Measurements from ENCODE around the gene ALOX5AP.

The ALOX5AP gene

GRCh38 chr13:30762643-30763042 is 27.3 kb downstream of the ALOX5AP start:
- DNase-seq, result no peak

DNA sequence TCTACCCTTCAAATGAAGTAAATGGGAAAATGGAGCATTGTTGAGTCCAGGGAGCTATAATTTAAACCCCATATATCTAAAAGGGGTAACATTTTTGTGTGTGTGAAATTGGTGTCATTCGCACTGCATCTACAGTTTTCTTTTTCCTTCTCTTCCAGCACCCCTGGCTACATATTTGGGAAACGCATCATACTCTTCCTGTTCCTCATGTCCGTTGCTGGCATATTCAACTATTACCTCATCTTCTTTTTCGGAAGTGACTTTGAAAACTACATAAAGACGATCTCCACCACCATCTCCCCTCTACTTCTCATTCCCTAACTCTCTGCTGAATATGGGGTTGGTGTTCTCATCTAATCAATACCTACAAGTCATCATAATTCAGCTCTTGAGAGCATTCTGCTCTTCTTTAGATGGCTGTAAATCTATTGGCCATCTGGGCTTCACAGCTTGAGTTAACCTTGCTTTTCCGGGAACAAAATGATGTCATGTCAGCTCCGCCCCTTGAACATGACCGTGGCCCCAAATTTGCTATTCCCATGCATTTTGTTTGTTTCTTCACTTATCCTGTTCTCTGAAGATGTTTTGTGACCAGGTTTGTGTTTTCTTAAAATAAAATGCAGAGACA is 28.6 kb downstream of the ALOX5AP start:
- DNase-seq, result no peak

DNA sequence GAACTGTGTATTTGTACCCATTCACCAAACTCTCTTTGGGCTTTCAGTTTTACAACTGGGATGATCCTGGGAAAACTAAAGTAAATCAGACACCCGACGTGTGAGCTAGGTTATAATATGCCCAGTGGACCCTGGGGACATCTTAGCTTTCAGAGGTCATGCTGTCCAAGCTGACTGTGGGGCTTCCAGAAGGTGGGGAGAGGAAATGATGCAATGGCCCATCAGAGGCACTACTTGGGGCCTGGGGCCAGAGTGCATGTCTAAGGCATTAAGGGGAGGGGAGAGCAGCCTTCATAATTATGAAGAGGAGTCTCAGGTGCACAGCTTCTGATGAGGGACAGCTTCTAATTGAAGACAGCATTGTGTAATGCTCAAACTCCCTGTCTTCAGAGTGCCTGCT is 30.9 kb downstream of the ALOX5AP start:
- no peak for DNase-seq

- no peak for DNase-seq
Measured at GRCh38 chr13:30770929-30771328, 35.6 kb downstream of the ALOX5AP start.

DNA sequence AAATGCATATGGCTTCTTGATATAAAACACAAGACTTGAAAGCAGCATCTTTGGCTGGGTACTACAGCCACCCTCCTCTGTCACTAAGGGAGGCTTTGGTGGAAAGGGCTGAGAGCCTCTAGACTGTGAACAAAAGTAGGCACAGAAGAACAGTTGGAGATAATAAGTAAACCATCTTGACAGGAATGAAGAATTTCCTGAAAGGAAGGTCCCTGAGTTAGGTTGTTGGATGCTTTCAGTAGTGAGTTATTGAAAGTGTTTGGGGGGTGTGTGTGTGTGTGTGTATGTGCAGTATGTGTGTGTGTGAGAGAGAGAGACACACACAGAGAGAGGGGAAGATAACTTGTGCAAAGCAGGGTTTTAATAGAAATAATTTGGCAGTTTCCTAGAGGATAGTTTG is 38.2 kb downstream of the ALOX5AP start:
- no peak for DNase-seq

DNA sequence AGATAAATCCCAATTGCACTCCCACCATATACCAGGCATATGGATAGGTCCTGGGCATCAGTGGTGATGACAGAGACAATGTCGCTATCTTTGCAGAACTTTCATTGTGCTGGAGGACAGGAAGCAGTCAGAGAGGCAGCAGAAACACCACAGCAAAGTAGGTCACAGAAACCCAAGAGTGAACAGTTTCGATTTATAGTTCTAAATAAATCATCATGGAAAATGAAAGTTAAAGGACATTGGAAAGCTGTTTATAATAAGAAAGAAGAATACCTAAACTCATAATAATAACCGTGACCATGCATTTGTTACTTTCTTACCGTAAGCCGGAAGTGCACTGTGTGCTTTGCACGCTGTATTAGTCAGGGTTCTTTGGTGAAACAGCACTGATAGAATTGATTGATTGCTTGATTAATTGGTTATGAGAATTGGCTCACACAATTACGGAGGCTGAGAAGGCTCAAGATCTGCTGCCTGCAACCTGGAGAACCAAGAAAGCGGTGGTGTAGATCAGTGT is 38.9 kb downstream of the ALOX5AP start:
- no peak for DNase-seq

GRCh38 chr13:30776661-30777060 is 41.3 kb downstream of the ALOX5AP start:
- peak in 3 of 4 experiments; percentile 15 to 35 (median 34) for DNase-seq

DNA sequence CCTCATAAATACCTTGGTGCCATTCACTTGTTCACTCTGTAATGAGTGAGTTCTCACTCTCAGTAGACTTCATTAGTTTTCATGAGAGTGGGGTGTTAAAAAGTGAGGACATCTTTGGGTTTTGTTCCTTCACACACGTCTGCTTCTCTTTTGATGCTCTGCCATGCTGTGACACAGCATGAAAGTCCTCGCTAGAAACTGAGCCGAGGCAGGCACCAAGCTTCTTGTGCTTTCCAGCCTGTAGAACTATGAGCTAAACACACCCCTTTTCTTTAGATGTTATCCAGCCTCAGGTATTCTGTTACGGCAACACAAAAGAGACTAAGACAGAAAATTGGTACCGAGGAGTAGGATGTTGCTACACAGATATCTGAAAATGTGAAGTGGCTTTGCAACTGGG is 43.7 kb downstream of the ALOX5AP start:
- DNase-seq, result no peak

- peak; percentile 39 to 47 (median 44) for DNase-seq
Measured at GRCh38 chr13:30779608-30780007, 44.3 kb downstream of the ALOX5AP start.

DNA sequence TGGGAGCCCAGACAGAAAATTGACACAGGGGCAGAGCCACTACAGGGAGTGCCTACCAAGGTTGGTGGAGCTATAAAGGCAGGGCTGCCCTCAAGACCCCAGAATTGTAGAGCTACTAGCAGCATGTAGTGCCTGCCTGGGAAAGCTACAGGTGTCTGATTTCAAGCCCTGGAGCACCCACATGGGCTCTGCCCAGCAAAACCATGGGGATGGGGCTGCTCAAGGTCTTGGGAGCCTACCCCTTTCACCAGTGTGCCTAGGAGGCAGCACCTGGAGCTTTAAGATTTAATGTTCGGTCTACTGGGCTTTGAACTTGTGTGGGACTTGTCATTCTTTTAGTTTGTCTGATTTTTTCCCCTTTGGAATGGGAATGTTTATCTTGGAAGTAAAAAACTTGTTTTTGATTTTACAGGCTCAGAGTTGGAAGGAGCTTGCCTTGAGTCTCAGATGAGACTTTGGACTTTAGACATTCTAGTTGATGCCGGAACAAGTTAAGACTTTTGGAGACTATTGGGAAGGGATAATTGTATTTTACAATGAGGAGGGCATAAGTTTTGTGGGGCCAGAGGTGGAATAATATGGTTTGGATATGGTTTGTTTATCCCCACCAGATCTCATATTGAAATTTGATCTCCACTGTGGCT is 45.1 kb downstream of the ALOX5AP start:
- DNase-seq, result no peak

- peak; percentile 91 to 98 (median 93) for DNase-seq
Measured at GRCh38 chr13:30785191-30785850, 50.0 kb downstream of the ALOX5AP start.

- no peak for DNase-seq
Measured at GRCh38 chr13:30786648-30787047, 51.3 kb downstream of the ALOX5AP start.

- DNase-seq, result peak; percentile 64 to 81 (median 74)
Measured at GRCh38 chr13:30787738-30788525, 52.6 kb downstream of the ALOX5AP start.

- DNase-seq, result peak; percentile 18 to 54 (median 46)
Measured at GRCh38 chr13:30789166-30789862, 54.0 kb downstream of the ALOX5AP start.

GRCh38 chr13:30790592-30790991 is 55.2 kb downstream of the ALOX5AP start:
- DNase-seq, result no peak

GRCh38 chr13:30791354-30792001 is 56.1 kb downstream of the ALOX5AP start:
- no peak for DNase-seq

- DNase-seq, result peak; percentile 68 to 89 (median 84)
Measured at GRCh38 chr13:30792285-30793000, 57.1 kb downstream of the ALOX5AP start.

GRCh38 chr13:30796132-30796572 is 60.8 kb downstream of the ALOX5AP start:
- DNase-seq, result peak in 3 of 4 experiments; percentile 36 to 49 (median 43)

- no peak for DNase-seq
Measured at GRCh38 chr13:30796631-30797601, 61.6 kb downstream of the ALOX5AP start.
